HG03439 (cell line): Measurements from ENCODE around the gene RTCB.

Experiments used
- ATAC-seq: cut with Tn5 transposase; IDR thresholded peaks from one replicate; pipeline ENCODE4 v1.9.1; 2021; ENCODE audit warnings: mild to moderate bottlenecking, moderate library complexity; ENCODE audit not compliant: unreplicated experiment

Gene RTCB

GRCh38 chr22:32340411-32340810, 71.6 kb downstream of the RTCB start:
- ATAC-seq: no peak

GRCh38 chr22:32339190-32340012, 72.6 kb downstream of the RTCB start:
- ATAC-seq: no peak

GRCh38 chr22:32338757-32339156, 73.3 kb downstream of the RTCB start:
- ATAC-seq: no peak
